Measurements from ENCODE around the gene IL1RAP. TPM values are rescaled to one million over a fixed set of nuclear protein-coding genes. Genes with fewer than 3 reads are reported as not detected.

IL1RAP gene
- total and polyA plus RNA-seq, 8 donors, result 0.76 to 54.8 (median 6.3) TPM; not detected in 2

- intact Hi-C loops (cut with DNase I; ENCODE audit: low total_unique reads), result no loop called here
- no peak for DNase-seq
- H3K27ac ChIP-seq, result no peak overlapping the region
- no peak for TF ChIP-seq CTCF (IDR thresholded peaks at IDR 0.05)
- no peak for TF ChIP-seq EP300 (IDR thresholded peaks at IDR 0.05)
- no peak for TF ChIP-seq POLR2AphosphoS5 (IDR thresholded peaks at IDR 0.05)
- TF ChIP-seq POLR2A (IDR thresholded peaks at IDR 0.05), result no peak
- H3K36me3 ChIP-seq, result peaks cover 0 to 7% (median 4%) of the 10 kb centered on the region in 4 donors
- H3K4me1 ChIP-seq, result no peaks in the 10 kb centered on the region
- 80 to 92% (median 90%) methylated on average over 2 of the region's 2 CpGs for WGBS, 5 donors
- H3K4me3 ChIP-seq, result no peak overlapping the region
- no peaks in the 10 kb centered on the region for H3K9me3 ChIP-seq
- H3K27me3 ChIP-seq, result no peaks in the 10 kb centered on the region
These were observed 133.1 kb downstream of the IL1RAP start for GRCh38 chr3:190646996-190647395.

GRCh38 chr3:190655933-190656332 lies 142.0 kb downstream of the IL1RAP start:
- Histone ChIP-seq H3K9me3 (no peaks in the 10 kb centered on the region), H3K27ac (no peak overlapping the region), H3K36me3 (no peaks in the 10 kb centered on the region), H3K4me3 (no peak overlapping the region), H3K27me3 (no peaks in the 10 kb centered on the region), H3K4me1 (no peaks in the 10 kb centered on the region)
- intact Hi-C loops (cut with DNase I; ENCODE audit: low total_unique reads), result no loop called here
- no peak for TF ChIP-seq POLR2AphosphoS5 (IDR thresholded peaks at IDR 0.05)
- 87 to 98% (median 88%) methylated on average over 3 to 5 of the region's 5 CpGs for WGBS, 5 donors
- DNase-seq, result no peak

- WGBS, 5 donors, result 72 to 95% (median 93%) methylated on average over 1 of the region's 1 CpG
These were observed 144.2 kb downstream of the IL1RAP start for GRCh38 chr3:190658106-190658505.

GRCh38 chr3:190666821-190667220 lies 152.9 kb downstream of the IL1RAP start:
- DNase-seq, result no peak
- 68 to 85% (median 78%) methylated on average over 2 of the region's 2 CpGs for WGBS, 5 donors
- H3K36me3 ChIP-seq, result no peaks in the 10 kb centered on the region
- intact Hi-C loops (cut with DNase I; ENCODE audit: low total_unique reads), result no loop called here
- no peak for TF ChIP-seq EP300 (IDR thresholded peaks at IDR 0.05)
- TF ChIP-seq POLR2A (IDR thresholded peaks at IDR 0.05), result no peak
- TF ChIP-seq CTCF (IDR thresholded peaks at IDR 0.05), result no peak
- no peak for TF ChIP-seq POLR2AphosphoS5 (IDR thresholded peaks at IDR 0.05)
- no peaks in the 10 kb centered on the region for H3K27me3 ChIP-seq
- H3K27ac ChIP-seq, result no peak overlapping the region
- H3K4me1 ChIP-seq, result no peaks in the 10 kb centered on the region
- no peak overlapping the region for H3K4me3 ChIP-seq
- H3K9me3 ChIP-seq, result no peaks in the 10 kb centered on the region

More at GRCh38 chr3:190658106-190658505, 144.2 kb downstream of the IL1RAP start:
- Histone ChIP-seq H3K36me3 (no peaks in the 10 kb centered on the region), H3K9me3 (no peaks in the 10 kb centered on the region), H3K27ac (no peak overlapping the region), H3K4me1 (no peaks in the 10 kb centered on the region), H3K4me3 (no peak overlapping the region), H3K27me3 (no peaks in the 10 kb centered on the region)
- intact Hi-C loops (cut with DNase I; ENCODE audit: low total_unique reads), result no loop called here
- TF ChIP-seq POLR2AphosphoS5 (IDR thresholded peaks at IDR 0.05) (no peak), EP300 (IDR thresholded peaks at IDR 0.05) (no peak), CTCF (IDR thresholded peaks at IDR 0.05) (no peak), POLR2A (IDR thresholded peaks at IDR 0.05) (no peak)
- no peak for DNase-seq

- intact Hi-C loops (cut with DNase I; ENCODE audit: low total_unique reads), result no loop called here
- DNase-seq, result no peak
- no peak overlapping the region for H3K4me3 ChIP-seq
- H3K27ac ChIP-seq, result no peak overlapping the region
- TF ChIP-seq EP300 (IDR thresholded peaks at IDR 0.05) (no peak), POLR2A (IDR thresholded peaks at IDR 0.05) (no peak), CTCF (IDR thresholded peaks at IDR 0.05) (no peak), POLR2AphosphoS5 (IDR thresholded peaks at IDR 0.05) (no peak)
- H3K4me1 ChIP-seq, result no peaks in the 10 kb centered on the region
- no peaks in the 10 kb centered on the region for H3K36me3 ChIP-seq
- no peaks in the 10 kb centered on the region for H3K9me3 ChIP-seq
- 84 to 92% (median 89%) methylated on average over 4 of the region's 4 CpGs for WGBS, 5 donors
- no peaks in the 10 kb centered on the region for H3K27me3 ChIP-seq
These were observed 157.8 kb downstream of the IL1RAP start for GRCh38 chr3:190671658-190672057.
